Panc1 (cell line): Measurements from ENCODE around the gene SSBP3. TPM values are rescaled to one million over a fixed set of nuclear protein-coding genes. Genes with fewer than 3 reads are reported as not detected.
"Not testable (repeated sequence)": the region's sequence is repeated elsewhere in the genome, so short reads cannot be mapped to it uniquely, and the experiment has no call there.

Experiments used
- ATAC-seq: fragments of 200-7000 bp; cut with Tn5 transposase; 2 replicates; pipeline ENCODE4 v1.9.1; 2020; ENCODE audit warnings: mild to moderate bottlenecking, moderate library complexity
- BruUV-seq: library from RNA; stranded (reverse); fragments of 400-500 nt; replicated peaks from 2 replicates; lab custom pipeline; 2021; lab: Mats Ljungman, UMichigan
- CTCF ChIA-PET: fragments of 300-600 bp; sonication (Branson Sonifier 250); formaldehyde crosslinking; loops from one replicate; lab custom pipeline; 2022; ENCODE audit warnings: antibody characterized with exemption; lab: Charles Lee
- POLR2A ChIA-PET: fragments of 300-600 bp; sonication (Branson Sonifier 250); formaldehyde crosslinking; loops from one replicate; lab custom pipeline; 2022; ENCODE audit warnings: antibody characterized with exemption; lab: Charles Lee
- DNase-seq: peaks from one replicate; pipeline ENCODE4 v3.0.0-alpha.2; 2010; ENCODE audit warnings: low read depth, low spot score
- H3K27ac ChIP-seq: 2 replicates; pipeline ENCODE4 v1.5.1; 2011; ENCODE audit warnings: mild to moderate bottlenecking, low read length, inconsistent platforms
- H3K27me3 ChIP-seq: fragments of 200-500 bp; sonication (Bioruptor generic); 2 replicates; pipeline ENCODE4 v1.6.0; 2014; ENCODE audit warnings: low read length, inconsistent platforms; ENCODE audit not compliant: control insufficient read depth, insufficient read depth
- H3K36me3 ChIP-seq: fragments of 200-500 bp; sonication (Bioruptor generic); 2 replicates; pipeline ENCODE4 v1.5.1; 2014; ENCODE audit warnings: inconsistent platforms, mild to moderate bottlenecking, low read length, moderate library complexity; ENCODE audit not compliant: control insufficient read depth, insufficient read depth
- H3K4me1 ChIP-seq: 2 replicates; pipeline ENCODE4 v1.5.1; 2011; ENCODE audit warnings: inconsistent platforms, mild to moderate bottlenecking, low read length, moderate library complexity; ENCODE audit not compliant: control insufficient read depth, insufficient read depth
- H3K4me3 ChIP-seq, 2 experiments: 2 replicates each; pipeline ENCODE4 v1.5.1; 2011 to 2012; ENCODE audit warnings: low read depth in 2 of 2, low read length in 2 of 2, mild to moderate bottlenecking in 2 of 2, inconsistent platforms in 1 of 2, moderate library complexity in 1 of 2
- H3K9me3 ChIP-seq: fragments of 200-500 bp; sonication (Bioruptor generic); 2 replicates; pipeline ENCODE4 v1.5.1; 2014; ENCODE audit warnings: low read depth, mild to moderate bottlenecking, inconsistent platforms, low read length, moderate library complexity; ENCODE audit not compliant: control insufficient read depth, insufficient read depth
- POLR2AphosphoS5 ChIP-seq: IDR thresholded peaks from 2 replicates; pipeline ENCODE4 v1.6.1; 2012; ENCODE audit warnings: mild to moderate bottlenecking, low read depth, low read length, moderate library complexity
- SIN3A ChIP-seq: IDR thresholded peaks from 2 replicates; pipeline ENCODE4 v1.6.1; 2012; ENCODE audit warnings: low read depth, mild to moderate bottlenecking, low read length, moderate library complexity, borderline replicate concordance; ENCODE audit not compliant: insufficient read depth
- TCF7L2 ChIP-seq: IDR thresholded peaks from 2 replicates; pipeline ENCODE4 v1.6.1; 2011; ENCODE audit warnings: mild to moderate bottlenecking, low read depth, low read length, inconsistent platforms
- in situ Hi-C: cut with HindIII; loops from 2 replicates; pipeline ENCODE4 v1.10.0; 2016; ENCODE audit warnings: low sequenced_read_pairs, low pct_unique_long_range_greater_than_20kb
- intact Hi-C: fragments of 100-400 bp; cut with micrococcal nuclease; formaldehyde crosslinking; loops from one replicate; pipeline ENCODE4 v1.10.0; 2022; ENCODE audit not compliant: unreplicated experiment
- total RNA-seq: library from RNA; stranded (reverse); gene quantifications from one replicate; pipeline ENCODE4 v1.2.1, GENCODE V29; 2021; ENCODE audit not compliant: unreplicated experiment
- TF ChIP-seq, protein P1 (sequence below), 2 experiments: IDR thresholded peaks; 2 replicates each; pipeline ENCODE4 v1.6.1; 2011 to 2012; ENCODE audit warnings: low read depth in 2 of 2, control low read depth in 1 of 2, low read length in 1 of 2, mild to moderate bottlenecking in 1 of 2, moderate library complexity in 1 of 2; ENCODE audit not compliant: insufficient read depth in 1 of 2
- TF ChIP-seq, protein P2 (sequence below): fragments of 450-650 bp; IDR thresholded peaks from 2 replicates; pipeline ENCODE4 v1.5.1; 2017; ENCODE audit warnings: mild to moderate bottlenecking

Gene SSBP3
- total RNA-seq, 1 experiment from 2014 or later: 22.5 TPM

DNA sequence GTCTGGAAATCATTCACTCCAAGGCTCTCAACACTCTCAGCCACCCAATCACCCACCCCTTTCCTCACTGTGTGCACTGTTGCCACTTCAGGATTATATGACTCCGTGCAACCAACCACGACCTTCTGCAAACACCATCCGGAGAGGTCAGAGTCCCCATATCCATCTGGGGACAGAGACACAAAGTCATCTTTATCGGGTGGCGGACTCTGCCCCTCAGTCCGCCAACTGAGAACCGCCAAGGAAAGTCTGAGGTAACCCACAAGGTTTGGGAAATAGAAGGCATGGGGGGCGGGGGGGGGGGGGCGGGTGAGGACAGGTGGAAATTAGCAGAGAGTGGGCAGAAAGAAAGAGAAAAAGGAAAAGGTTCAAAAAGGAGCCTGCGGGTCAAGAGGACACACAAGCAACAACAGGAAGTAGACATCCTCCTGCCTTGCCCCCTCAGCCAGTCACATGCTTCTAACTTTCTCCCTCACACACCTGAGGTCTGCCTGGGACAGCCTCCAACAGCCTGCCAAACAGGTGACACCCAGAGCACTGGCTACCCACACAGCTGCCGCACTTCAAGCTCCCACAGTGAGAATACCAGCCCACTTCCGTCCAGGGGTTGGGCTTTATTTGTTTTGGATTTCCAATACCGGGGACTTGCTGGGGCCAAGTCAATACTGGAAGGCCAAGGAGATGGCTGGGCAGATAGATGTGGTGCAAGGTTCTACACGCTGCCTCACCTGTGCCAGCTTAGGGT, 58.1 kb downstream of the SSBP3 start:
- ChIA-PET CTCF (no interaction called here), POLR2A (no interaction called here)
- H3K9me3 ChIP-seq: no peaks in the 10 kb centered on the region
- in situ Hi-C loops: no loop called here
- intact Hi-C loops: no loop called here
- no peak overlapping the region for H3K27ac ChIP-seq
- H3K4me3 ChIP-seq: no peak overlapping the region
- no peaks in the 10 kb centered on the region for H3K4me1 ChIP-seq
- TF ChIP-seq SIN3A (no peak), POLR2AphosphoS5 (no peak)
- TF ChIP-seq, protein P1, sequence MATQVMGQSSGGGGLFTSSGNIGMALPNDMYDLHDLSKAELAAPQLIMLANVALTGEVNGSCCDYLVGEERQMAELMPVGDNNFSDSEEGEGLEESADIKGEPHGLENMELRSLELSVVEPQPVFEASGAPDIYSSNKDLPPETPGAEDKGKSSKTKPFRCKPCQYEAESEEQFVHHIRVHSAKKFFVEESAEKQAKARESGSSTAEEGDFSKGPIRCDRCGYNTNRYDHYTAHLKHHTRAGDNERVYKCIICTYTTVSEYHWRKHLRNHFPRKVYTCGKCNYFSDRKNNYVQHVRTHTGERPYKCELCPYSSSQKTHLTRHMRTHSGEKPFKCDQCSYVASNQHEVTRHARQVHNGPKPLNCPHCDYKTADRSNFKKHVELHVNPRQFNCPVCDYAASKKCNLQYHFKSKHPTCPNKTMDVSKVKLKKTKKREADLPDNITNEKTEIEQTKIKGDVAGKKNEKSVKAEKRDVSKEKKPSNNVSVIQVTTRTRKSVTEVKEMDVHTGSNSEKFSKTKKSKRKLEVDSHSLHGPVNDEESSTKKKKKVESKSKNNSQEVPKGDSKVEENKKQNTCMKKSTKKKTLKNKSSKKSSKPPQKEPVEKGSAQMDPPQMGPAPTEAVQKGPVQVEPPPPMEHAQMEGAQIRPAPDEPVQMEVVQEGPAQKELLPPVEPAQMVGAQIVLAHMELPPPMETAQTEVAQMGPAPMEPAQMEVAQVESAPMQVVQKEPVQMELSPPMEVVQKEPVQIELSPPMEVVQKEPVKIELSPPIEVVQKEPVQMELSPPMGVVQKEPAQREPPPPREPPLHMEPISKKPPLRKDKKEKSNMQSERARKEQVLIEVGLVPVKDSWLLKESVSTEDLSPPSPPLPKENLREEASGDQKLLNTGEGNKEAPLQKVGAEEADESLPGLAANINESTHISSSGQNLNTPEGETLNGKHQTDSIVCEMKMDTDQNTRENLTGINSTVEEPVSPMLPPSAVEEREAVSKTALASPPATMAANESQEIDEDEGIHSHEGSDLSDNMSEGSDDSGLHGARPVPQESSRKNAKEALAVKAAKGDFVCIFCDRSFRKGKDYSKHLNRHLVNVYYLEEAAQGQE (IDR thresholded peaks at IDR 0.05; ENCODE audit: insufficient read depth in 1 of 2, low read depth in 2 of 2, low read length in 1 of 2): no peak
- TF ChIP-seq, protein P2, sequence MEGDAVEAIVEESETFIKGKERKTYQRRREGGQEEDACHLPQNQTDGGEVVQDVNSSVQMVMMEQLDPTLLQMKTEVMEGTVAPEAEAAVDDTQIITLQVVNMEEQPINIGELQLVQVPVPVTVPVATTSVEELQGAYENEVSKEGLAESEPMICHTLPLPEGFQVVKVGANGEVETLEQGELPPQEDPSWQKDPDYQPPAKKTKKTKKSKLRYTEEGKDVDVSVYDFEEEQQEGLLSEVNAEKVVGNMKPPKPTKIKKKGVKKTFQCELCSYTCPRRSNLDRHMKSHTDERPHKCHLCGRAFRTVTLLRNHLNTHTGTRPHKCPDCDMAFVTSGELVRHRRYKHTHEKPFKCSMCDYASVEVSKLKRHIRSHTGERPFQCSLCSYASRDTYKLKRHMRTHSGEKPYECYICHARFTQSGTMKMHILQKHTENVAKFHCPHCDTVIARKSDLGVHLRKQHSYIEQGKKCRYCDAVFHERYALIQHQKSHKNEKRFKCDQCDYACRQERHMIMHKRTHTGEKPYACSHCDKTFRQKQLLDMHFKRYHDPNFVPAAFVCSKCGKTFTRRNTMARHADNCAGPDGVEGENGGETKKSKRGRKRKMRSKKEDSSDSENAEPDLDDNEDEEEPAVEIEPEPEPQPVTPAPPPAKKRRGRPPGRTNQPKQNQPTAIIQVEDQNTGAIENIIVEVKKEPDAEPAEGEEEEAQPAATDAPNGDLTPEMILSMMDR: no peak
- no TSS peak for BruUV-seq
- H3K27me3 ChIP-seq: no peaks in the 10 kb centered on the region
- DNase-seq (no peak), ATAC-seq (no peak)
- H3K36me3 ChIP-seq: no peaks in the 10 kb centered on the region

DNA sequence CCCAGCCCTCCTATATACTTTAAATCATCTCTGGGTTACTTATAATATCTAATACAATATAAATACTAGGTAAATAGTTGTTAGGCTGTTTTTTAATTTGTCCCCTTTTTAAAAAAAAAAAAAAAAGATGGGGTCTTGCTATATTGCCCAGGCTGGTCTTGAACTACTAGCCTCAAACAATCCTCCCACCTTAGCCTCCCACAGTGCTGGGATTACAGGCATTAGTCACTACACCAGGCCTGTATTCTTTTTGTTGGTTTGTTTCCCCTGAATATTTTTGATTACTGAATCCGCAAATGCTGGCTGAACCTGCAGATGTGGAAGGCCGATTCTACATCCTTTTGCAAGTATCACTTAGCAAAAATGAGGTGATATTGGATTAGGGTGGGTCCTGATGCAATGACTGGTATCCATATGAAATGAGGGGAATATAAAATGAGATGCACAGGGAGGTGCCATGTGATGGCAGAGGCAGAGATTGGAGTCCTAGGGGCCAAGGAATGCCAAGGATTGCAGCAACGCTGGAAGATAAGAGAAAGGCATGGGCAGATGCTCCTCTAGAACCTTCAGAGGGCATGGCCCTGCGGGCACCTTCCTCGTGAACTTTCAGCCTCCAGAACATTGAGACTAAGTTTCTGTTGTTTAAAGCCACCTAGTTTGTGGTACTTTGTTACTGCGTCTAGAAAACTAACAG, 58.8 kb downstream of the SSBP3 start:
- no peak overlapping the region for H3K4me3 ChIP-seq
- POLR2A ChIA-PET: no interaction called here
- TF ChIP-seq TCF7L2 (no peak), POLR2AphosphoS5 (no peak), SIN3A (no peak)
- TF ChIP-seq, protein P1 (IDR thresholded peaks at IDR 0.05; ENCODE audit: insufficient read depth in 1 of 2, low read depth in 2 of 2, low read length in 1 of 2): no peak
- TF ChIP-seq, protein P2: no peak
- H3K27ac ChIP-seq: no peak overlapping the region
- BruUV-seq: no TSS peak
- in situ Hi-C loops: no loop called here
- no peaks in the 10 kb centered on the region for H3K27me3 ChIP-seq
- ATAC-seq (no peak), DNase-seq (no peak)
- no peaks in the 10 kb centered on the region for H3K36me3 ChIP-seq
- H3K9me3 ChIP-seq: no peaks in the 10 kb centered on the region
- H3K4me1 ChIP-seq: no peaks in the 10 kb centered on the region
- intact Hi-C loops: no loop called here
- CTCF ChIA-PET: no interaction called here

DNA sequence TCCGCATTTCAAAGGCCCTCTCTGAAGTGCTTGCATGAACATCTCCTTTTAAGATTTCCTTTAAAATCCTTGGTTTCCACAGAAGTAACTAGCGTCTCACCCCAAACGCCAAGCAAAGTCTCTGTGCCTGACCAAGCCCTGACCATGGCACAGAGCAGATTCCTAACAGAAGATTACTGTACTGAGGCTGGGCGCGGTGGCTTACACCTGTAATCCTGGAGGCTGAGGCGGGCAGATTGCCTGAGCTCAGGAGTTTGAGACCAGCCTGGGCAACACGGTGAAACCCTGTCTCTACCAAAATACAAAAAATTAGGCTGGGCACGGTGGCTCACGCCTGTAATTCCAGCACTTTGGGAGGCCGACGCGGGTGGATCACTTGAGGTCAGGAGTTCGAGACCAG, 60.6 kb downstream of the SSBP3 start:
- BruUV-seq, H3K4me1 ChIP-seq, H3K27me3 ChIP-seq, H3K9me3 ChIP-seq, in situ Hi-C loops, DNase-seq, CTCF ChIA-PET, POLR2A ChIA-PET, intact Hi-C loops, ATAC-seq, H3K27ac ChIP-seq, H3K4me3 ChIP-seq, H3K36me3 ChIP-seq: not testable (repeated sequence)
